ENCODE results near the gene IGSF21. TPM values are rescaled to one million over a fixed set of nuclear protein-coding genes. Genes with fewer than 3 reads are reported as not detected.

Gene IGSF21
- total RNA-seq, 1 experiment from 2014 or later, result 30.5 TPM

DNA sequence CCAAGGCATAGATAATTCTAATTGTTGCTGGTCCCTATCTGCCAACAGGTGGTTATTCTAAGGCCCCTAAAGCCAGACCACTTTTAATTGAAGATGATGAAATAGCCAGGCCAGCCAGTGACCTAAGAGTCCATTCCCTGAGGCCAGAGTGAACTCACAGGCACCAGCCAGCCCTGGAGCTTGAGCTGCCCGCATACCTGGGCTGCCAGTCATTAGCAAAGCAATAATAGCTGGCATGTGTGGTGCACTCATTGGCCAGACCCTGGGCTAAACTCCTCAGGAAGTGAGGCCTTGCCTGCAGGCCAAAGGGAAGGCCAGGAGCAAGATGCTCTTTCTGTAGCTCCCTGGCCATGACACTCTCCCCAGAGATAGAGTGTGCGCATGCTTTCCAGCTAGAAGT lies 192.8 kb downstream of the IGSF21 start:
- no peak overlapping the region for H3K27ac Mint-ChIP-seq
- H3K27me3 Mint-ChIP-seq (ENCODE audit: low read depth), result no peaks in the 10 kb centered on the region
- peaks cover 47% of the 10 kb centered on the region for H3K4me1 Mint-ChIP-seq
- TF ChIP-seq CREM (CRISPR knock-in tag; IDR thresholded peaks at IDR 0.05), result no peak
- TF ChIP-seq RELA (CRISPR knock-in tag; IDR thresholded peaks at IDR 0.05; ENCODE audit: borderline replicate concordance), result no peak
- TF ChIP-seq, protein P1, sequence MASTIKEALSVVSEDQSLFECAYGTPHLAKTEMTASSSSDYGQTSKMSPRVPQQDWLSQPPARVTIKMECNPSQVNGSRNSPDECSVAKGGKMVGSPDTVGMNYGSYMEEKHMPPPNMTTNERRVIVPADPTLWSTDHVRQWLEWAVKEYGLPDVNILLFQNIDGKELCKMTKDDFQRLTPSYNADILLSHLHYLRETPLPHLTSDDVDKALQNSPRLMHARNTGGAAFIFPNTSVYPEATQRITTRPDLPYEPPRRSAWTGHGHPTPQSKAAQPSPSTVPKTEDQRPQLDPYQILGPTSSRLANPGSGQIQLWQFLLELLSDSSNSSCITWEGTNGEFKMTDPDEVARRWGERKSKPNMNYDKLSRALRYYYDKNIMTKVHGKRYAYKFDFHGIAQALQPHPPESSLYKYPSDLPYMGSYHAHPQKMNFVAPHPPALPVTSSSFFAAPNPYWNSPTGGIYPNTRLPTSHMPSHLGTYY (CRISPR knock-in tag; IDR thresholded peaks at IDR 0.05), result no peak
- no peak for TF ChIP-seq AFF4 (CRISPR knock-in tag; IDR thresholded peaks at IDR 0.05; ENCODE audit: borderline replicate concordance)
- TF ChIP-seq, protein P2, sequence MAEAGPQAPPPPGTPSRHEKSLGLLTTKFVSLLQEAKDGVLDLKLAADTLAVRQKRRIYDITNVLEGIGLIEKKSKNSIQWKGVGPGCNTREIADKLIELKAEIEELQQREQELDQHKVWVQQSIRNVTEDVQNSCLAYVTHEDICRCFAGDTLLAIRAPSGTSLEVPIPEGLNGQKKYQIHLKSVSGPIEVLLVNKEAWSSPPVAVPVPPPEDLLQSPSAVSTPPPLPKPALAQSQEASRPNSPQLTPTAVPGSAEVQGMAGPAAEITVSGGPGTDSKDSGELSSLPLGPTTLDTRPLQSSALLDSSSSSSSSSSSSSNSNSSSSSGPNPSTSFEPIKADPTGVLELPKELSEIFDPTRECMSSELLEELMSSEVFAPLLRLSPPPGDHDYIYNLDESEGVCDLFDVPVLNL (CRISPR knock-in tag; IDR thresholded peaks at IDR 0.05; ENCODE audit: borderline replicate concordance, low read depth), result no peak
- TF ChIP-seq SMAD4 (CRISPR knock-in tag; IDR thresholded peaks at IDR 0.05), result no peak
- no peak for TF ChIP-seq ZNF423 (CRISPR knock-in tag; IDR thresholded peaks at IDR 0.05)
- TF ChIP-seq SMAD3 (CRISPR knock-in tag; IDR thresholded peaks at IDR 0.05; ENCODE audit: borderline replicate concordance), result no peak
- no peak for TF ChIP-seq TP53 (CRISPR knock-in tag; IDR thresholded peaks at IDR 0.05)
- no peak for TF ChIP-seq IRF1 (CRISPR knock-in tag; IDR thresholded peaks at IDR 0.05)
- no peak for TF ChIP-seq ZNF532 (CRISPR knock-in tag; IDR thresholded peaks at IDR 0.05; ENCODE audit: borderline replicate concordance)
- no peak for TF ChIP-seq NR1H2 (CRISPR knock-in tag; IDR thresholded peaks at IDR 0.05)
- TF ChIP-seq, protein P3, sequence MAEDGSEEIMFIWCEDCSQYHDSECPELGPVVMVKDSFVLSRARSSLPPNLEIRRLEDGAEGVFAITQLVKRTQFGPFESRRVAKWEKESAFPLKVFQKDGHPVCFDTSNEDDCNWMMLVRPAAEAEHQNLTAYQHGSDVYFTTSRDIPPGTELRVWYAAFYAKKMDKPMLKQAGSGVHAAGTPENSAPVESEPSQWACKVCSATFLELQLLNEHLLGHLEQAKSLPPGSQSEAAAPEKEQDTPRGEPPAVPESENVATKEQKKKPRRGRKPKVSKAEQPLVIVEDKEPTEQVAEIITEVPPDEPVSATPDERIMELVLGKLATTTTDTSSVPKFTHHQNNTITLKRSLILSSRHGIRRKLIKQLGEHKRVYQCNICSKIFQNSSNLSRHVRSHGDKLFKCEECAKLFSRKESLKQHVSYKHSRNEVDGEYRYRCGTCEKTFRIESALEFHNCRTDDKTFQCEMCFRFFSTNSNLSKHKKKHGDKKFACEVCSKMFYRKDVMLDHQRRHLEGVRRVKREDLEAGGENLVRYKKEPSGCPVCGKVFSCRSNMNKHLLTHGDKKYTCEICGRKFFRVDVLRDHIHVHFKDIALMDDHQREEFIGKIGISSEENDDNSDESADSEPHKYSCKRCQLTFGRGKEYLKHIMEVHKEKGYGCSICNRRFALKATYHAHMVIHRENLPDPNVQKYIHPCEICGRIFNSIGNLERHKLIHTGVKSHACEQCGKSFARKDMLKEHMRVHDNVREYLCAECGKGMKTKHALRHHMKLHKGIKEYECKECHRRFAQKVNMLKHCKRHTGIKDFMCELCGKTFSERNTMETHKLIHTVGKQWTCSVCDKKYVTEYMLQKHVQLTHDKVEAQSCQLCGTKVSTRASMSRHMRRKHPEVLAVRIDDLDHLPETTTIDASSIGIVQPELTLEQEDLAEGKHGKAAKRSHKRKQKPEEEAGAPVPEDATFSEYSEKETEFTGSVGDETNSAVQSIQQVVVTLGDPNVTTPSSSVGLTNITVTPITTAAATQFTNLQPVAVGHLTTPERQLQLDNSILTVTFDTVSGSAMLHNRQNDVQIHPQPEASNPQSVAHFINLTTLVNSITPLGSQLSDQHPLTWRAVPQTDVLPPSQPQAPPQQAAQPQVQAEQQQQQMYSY (CRISPR knock-in tag; IDR thresholded peaks at IDR 0.05), result no peak
- TF ChIP-seq HMGXB4 (CRISPR knock-in tag; IDR thresholded peaks at IDR 0.05), result no peak
- no peak for TF ChIP-seq SP1 (CRISPR knock-in tag; conservative IDR thresholded peaks at IDR 0.05)
- TF ChIP-seq PRRX2 (CRISPR knock-in tag; IDR thresholded peaks at IDR 0.05), result no peak
- peaks cover 12% of the 10 kb centered on the region for H3K36me3 Mint-ChIP-seq
- DNase-seq (ENCODE audit: low spot score), result no peak
- H3K4me3 Mint-ChIP-seq, result no peak overlapping the region
- ChIA-PET CTCF (interaction anchor here (0.7 to 6.8 kb wide), 22 partner anchors 9 to 377 kb away, joined by 3 to 75 read pairs (median 5); partner anchors contain the start of gene IGSF21), POLR2A (no interaction called here)
- peaks cover 6% of the 10 kb centered on the region for H3K9me3 Mint-ChIP-seq
- no peak for ATAC-seq

Measured in WTC11 (cell line).